ENCODE results near the gene INPP5D. TPM values are rescaled to one million over a fixed set of nuclear protein-coding genes. Genes with fewer than 3 reads are reported as not detected.

Gene INPP5D
- polyA plus RNA-seq, 3 donors = 30.6 to 90.2 (median 54.8) TPM

- Histone ChIP-seq H3K9me3 (replicated peaks in 1 of 2; ENCODE audit: control insufficient read depth in 1 of 2, insufficient read depth in 1 of 2, low read length in 2 of 2) (no peaks in the 10 kb centered on the region), H3K79me2 (ENCODE audit: insufficient read depth, low read length) (no peaks in the 10 kb centered on the region), H3K27me3 (ENCODE audit: control insufficient read depth in 2 of 2, insufficient read depth in 2 of 2, low read length in 2 of 2) (no peaks in the 10 kb centered on the region), H3K36me3 (replicated peaks in 1 of 2; ENCODE audit: control insufficient read depth in 1 of 2, insufficient read depth in 2 of 2, low read length in 2 of 2) (no peaks in the 10 kb centered on the region), H2AFZ (ENCODE audit: insufficient read depth, low read depth, low read length, poor library complexity, severe bottlenecking) (no peak overlapping the region), H3K4me2 (replicated peaks; ENCODE audit: extremely low read depth, low read length, poor library complexity, severe bottlenecking) (no peak overlapping the region), H3K9ac (ENCODE audit: insufficient read depth, low read length, poor library complexity, severe bottlenecking) (no peak overlapping the region), H4K20me1 (ENCODE audit: insufficient read depth, low read length) (no peaks in the 10 kb centered on the region), H3K4me3 (replicated peaks in 1 of 3; ENCODE audit: low read depth in 2 of 3, low read length in 3 of 3) (no peak overlapping the region), H3K4me1 (ENCODE audit: control insufficient read depth in 1 of 2, insufficient read depth in 2 of 2, low read length in 2 of 2) (no peaks in the 10 kb centered on the region), H3K27ac (ENCODE audit: low read depth in 1 of 2, low read length in 2 of 2) (no peak overlapping the region)
- H3K4me3 Mint-ChIP-seq = no peak overlapping the region
- H3K36me3 Mint-ChIP-seq = no peaks in the 10 kb centered on the region
- peaks cover 0 to 4% (median 0%) of the 10 kb centered on the region in 7 donors for H3K9me3 Mint-ChIP-seq
- no peaks in the 10 kb centered on the region for H3K4me1 Mint-ChIP-seq
- intact Hi-C loops (cut with micrococcal nuclease) = no loop called here
- H3K27ac Mint-ChIP-seq = no peak overlapping the region
- TF ChIP-seq CTCF (IDR thresholded peaks at IDR 0.05) = no peak
- DNase-seq = no peak
- H3K27me3 Mint-ChIP-seq (ENCODE audit: low read depth in 3 of 3) = peaks cover 2 to 10% (median 2%) of the 10 kb centered on the region in 3 donors
- 93% methylated on average over 8 of the region's 8 CpGs for WGBS (ENCODE audit: insufficient coverage)
Measured at GRCh38 chr2:233022561-233022960, 37.6 kb upstream of the INPP5D start.

GRCh38 chr2:233023007-233023760, 37.0 kb upstream of the INPP5D start:
- no peaks in the 10 kb centered on the region for H3K36me3 ChIP-seq (replicated peaks in 1 of 2; ENCODE audit: control insufficient read depth in 1 of 2, insufficient read depth in 2 of 2, low read length in 2 of 2)
- no peaks in the 10 kb centered on the region for H3K36me3 Mint-ChIP-seq
- H2AFZ ChIP-seq (ENCODE audit: insufficient read depth, low read depth, low read length, poor library complexity, severe bottlenecking) = no peak overlapping the region
- no peaks in the 10 kb centered on the region for H3K9me3 ChIP-seq (replicated peaks in 1 of 2; ENCODE audit: control insufficient read depth in 1 of 2, insufficient read depth in 1 of 2, low read length in 2 of 2)
- H3K4me1 ChIP-seq (ENCODE audit: control insufficient read depth in 1 of 2, insufficient read depth in 2 of 2, low read length in 2 of 2) = no peaks in the 10 kb centered on the region
- WGBS (ENCODE audit: insufficient coverage) = 98% methylated on average over 8 of the region's 18 CpGs
- no peaks in the 10 kb centered on the region for H3K4me1 Mint-ChIP-seq
- no peak overlapping the region for H3K9ac ChIP-seq (ENCODE audit: insufficient read depth, low read length, poor library complexity, severe bottlenecking)
- peaks cover 0 to 4% (median 0%) of the 10 kb centered on the region in 7 donors for H3K9me3 Mint-ChIP-seq
- H3K79me2 ChIP-seq (ENCODE audit: insufficient read depth, low read length) = no peaks in the 10 kb centered on the region
- intact Hi-C loops (cut with micrococcal nuclease) = no loop called here
- H3K4me3 Mint-ChIP-seq = no peak overlapping the region
- H3K27ac ChIP-seq (ENCODE audit: low read depth in 1 of 2, low read length in 2 of 2) = no peak overlapping the region
- peaks cover 1 to 10% (median 2%) of the 10 kb centered on the region in 3 donors for H3K27me3 Mint-ChIP-seq (ENCODE audit: low read depth in 3 of 3)
- no peak for DNase-seq
- TF ChIP-seq CTCF (IDR thresholded peaks at IDR 0.05) = no peak
- no peaks in the 10 kb centered on the region for H3K27me3 ChIP-seq (ENCODE audit: control insufficient read depth in 2 of 2, insufficient read depth in 2 of 2, low read length in 2 of 2)
- H3K27ac Mint-ChIP-seq = no peak overlapping the region
- no peaks in the 10 kb centered on the region for H4K20me1 ChIP-seq (ENCODE audit: insufficient read depth, low read length)
- no peak overlapping the region for H3K4me2 ChIP-seq (replicated peaks; ENCODE audit: extremely low read depth, low read length, poor library complexity, severe bottlenecking)
- H3K4me3 ChIP-seq (replicated peaks in 1 of 3; ENCODE audit: low read depth in 2 of 3, low read length in 3 of 3) = no peak overlapping the region

Measured in CD14-positive monocyte (primary cell).